Kidney epithelial cell (primary cell): Measurements from ENCODE around the gene PSPN. TPM values are rescaled to one million over a fixed set of nuclear protein-coding genes. Genes with fewer than 3 reads are reported as not detected.
A peak's percentile ranks its signal among the peaks of the same experiment; 100 is the strongest.
"Not testable (repeated sequence)": the region's sequence is repeated elsewhere in the genome, so short reads cannot be mapped to it uniquely, and the experiment has no call there.

ENCODE experiments used
- DNase-seq: peaks from one replicate; pipeline ENCODE4 v3.0.0-alpha.2; 2010; ENCODE audit warnings: low read depth
- H3K27me3 ChIP-seq: 2 replicates; pipeline ENCODE4 v1.6.0; 2011; ENCODE audit warnings: low read length; ENCODE audit not compliant: control insufficient read depth, insufficient read depth
- H3K36me3 ChIP-seq: 2 replicates; pipeline ENCODE4 v1.5.1; 2011; ENCODE audit warnings: low read length; ENCODE audit not compliant: control insufficient read depth, insufficient read depth
- H3K4me3 ChIP-seq: 2 replicates; pipeline ENCODE4 v1.5.1; 2011; ENCODE audit warnings: low read depth, mild to moderate bottlenecking, control low read depth, low read length
- CTCF ChIP-seq: IDR thresholded peaks from 2 replicates; pipeline ENCODE4 v1.5.1; 2011; ENCODE audit warnings: mild to moderate bottlenecking, moderate library complexity, low read length, control low read depth, inconsistent platforms; ENCODE audit not compliant: insufficient read depth, poor library complexity, severe bottlenecking
- total RNA-seq: library from RNA; depleted of rRNA; stranded (reverse); fragments of >200 nt; gene quantifications from 2 replicates; pipeline ENCODE4 v1.2.3, GENCODE V29; 2015

The PSPN gene
- total RNA-seq, 1 donor from 2014 or later, result 1.5 TPM

GRCh38 chr19:6409346-6409745 is 33.6 kb upstream of the PSPN start:
- TF ChIP-seq CTCF, result no peak
- no peak overlapping the region for H3K4me3 ChIP-seq

GRCh38 chr19:6406401-6406800 is 30.7 kb upstream of the PSPN start:
- H3K36me3 ChIP-seq, result no peaks in the 10 kb centered on the region
- no peak for DNase-seq
- H3K4me3 ChIP-seq, result no peak overlapping the region
- no peaks in the 10 kb centered on the region for H3K27me3 ChIP-seq
- TF ChIP-seq CTCF, result no peak

More at GRCh38 chr19:6409346-6409745, 33.6 kb upstream of the PSPN start:
- peaks cover 3% of the 10 kb centered on the region for H3K36me3 ChIP-seq
- H3K27me3 ChIP-seq, result no peaks in the 10 kb centered on the region
- DNase-seq, result no peak

GRCh38 chr19:6402837-6403608 is 27.3 kb upstream of the PSPN start:
- TF ChIP-seq CTCF, result no peak
- peak; percentile 12 for DNase-seq

GRCh38 chr19:6402058-6402457 is 26.3 kb upstream of the PSPN start:
- TF ChIP-seq CTCF, result no peak
- Histone ChIP-seq H3K27me3 (no peaks in the 10 kb centered on the region), H3K4me3 (no peak overlapping the region), H3K36me3 (no peaks in the 10 kb centered on the region)
- no peak for DNase-seq

More at GRCh38 chr19:6402837-6403608, 27.3 kb upstream of the PSPN start:
- H3K4me3 ChIP-seq, result no peak overlapping the region
- H3K36me3 ChIP-seq, result no peaks in the 10 kb centered on the region
- H3K27me3 ChIP-seq, result no peaks in the 10 kb centered on the region

- H3K4me3 ChIP-seq, H3K36me3 ChIP-seq, H3K27me3 ChIP-seq, DNase-seq: not testable (repeated sequence)
Observed at GRCh38 chr19:6400062-6400944, 24.6 kb upstream of the PSPN start.

GRCh38 chr19:6396305-6396704 is 20.6 kb upstream of the PSPN start:
- no peak for TF ChIP-seq CTCF
- no peaks in the 10 kb centered on the region for H3K36me3 ChIP-seq
- H3K4me3 ChIP-seq, result no peak overlapping the region
- no peak for DNase-seq
- H3K27me3 ChIP-seq, result no peaks in the 10 kb centered on the region
